IPS-20b (cell line): Measurements from ENCODE around the gene SLC9B2.

Experiments
- H3K27ac ChIP-seq: one replicate; pipeline ENCODE4 v1.5.1; 2013; ENCODE audit warnings: low read length
- H3K27me3 ChIP-seq: 2 replicates; pipeline ENCODE4 v1.6.1; 2013; ENCODE audit warnings: mild to moderate bottlenecking, low read length, inconsistent platforms; ENCODE audit not compliant: insufficient read depth
- H3K36me3 ChIP-seq: 2 replicates; pipeline ENCODE4 v1.6.1; 2013; ENCODE audit warnings: low read depth, mild to moderate bottlenecking, inconsistent platforms, low read length, moderate library complexity; ENCODE audit not compliant: insufficient read depth
- H3K4me1 ChIP-seq: 2 replicates; pipeline ENCODE4 v1.6.1; 2013; ENCODE audit warnings: mild to moderate bottlenecking, control low read depth, inconsistent platforms, low read length, moderate library complexity; ENCODE audit not compliant: insufficient read depth
- H3K4me3 ChIP-seq: 2 replicates; pipeline ENCODE4 v1.5.1; 2013; ENCODE audit warnings: mild to moderate bottlenecking, low read length, inconsistent platforms
- H3K9ac ChIP-seq: 2 replicates; pipeline ENCODE4 v1.6.1; 2013; ENCODE audit warnings: low read depth, mild to moderate bottlenecking, inconsistent platforms, low read length, moderate library complexity
- H3K9me3 ChIP-seq: 2 replicates; pipeline ENCODE4 v1.6.1; 2013; ENCODE audit warnings: mild to moderate bottlenecking, low read depth, low read length, inconsistent platforms; ENCODE audit not compliant: insufficient read depth

The SLC9B2 gene

GRCh38 chr4:103074744-103075434 is 1.7 kb downstream of the SLC9B2 start:
- Histone ChIP-seq H3K4me3 (no peak overlapping the region; the same call in 1 of the 2 replicates), H3K36me3 (no peaks in the 10 kb centered on the region), H3K9me3 (no peaks in the 10 kb centered on the region), H3K27me3 (peaks cover 36% of the 10 kb centered on the region), H3K27ac (no peak overlapping the region), H3K4me1 (peaks cover 4% of the 10 kb centered on the region), H3K9ac (no peak overlapping the region)

GRCh38 chr4:103073792-103074438 is 2.6 kb downstream of the SLC9B2 start:
- H3K4me1 ChIP-seq, result peaks cover 4% of the 10 kb centered on the region
- no peak overlapping the region for H3K4me3 ChIP-seq
- H3K9me3 ChIP-seq, result no peaks in the 10 kb centered on the region
- peaks cover 36% of the 10 kb centered on the region for H3K27me3 ChIP-seq
- no peak overlapping the region for H3K9ac ChIP-seq
- no peak overlapping the region for H3K27ac ChIP-seq
- H3K36me3 ChIP-seq, result no peaks in the 10 kb centered on the region

- Histone ChIP-seq H3K9ac (no peak overlapping the region), H3K36me3 (no peaks in the 10 kb centered on the region), H3K27ac (no peak overlapping the region), H3K4me1 (peaks cover 4% of the 10 kb centered on the region), H3K9me3 (no peaks in the 10 kb centered on the region), H3K4me3 (no peak overlapping the region), H3K27me3 (no peaks in the 10 kb centered on the region)
Measured at GRCh38 chr4:103067841-103068547, 8.6 kb downstream of the SLC9B2 start.

- Histone ChIP-seq H3K36me3 (no peaks in the 10 kb centered on the region), H3K27ac (no peak overlapping the region), H3K9ac (no peak overlapping the region), H3K4me3 (no peak overlapping the region), H3K4me1 (no peaks in the 10 kb centered on the region), H3K9me3 (no peaks in the 10 kb centered on the region), H3K27me3 (no peaks in the 10 kb centered on the region)
Measured at GRCh38 chr4:103060453-103061148, 16.0 kb downstream of the SLC9B2 start.

GRCh38 chr4:103054030-103054429 is 22.5 kb downstream of the SLC9B2 start:
- Histone ChIP-seq H3K9me3 (no peaks in the 10 kb centered on the region), H3K4me1 (no peaks in the 10 kb centered on the region), H3K9ac (no peak overlapping the region), H3K27ac (no peak overlapping the region), H3K36me3 (no peaks in the 10 kb centered on the region), H3K27me3 (no peaks in the 10 kb centered on the region), H3K4me3 (no peak overlapping the region)

GRCh38 chr4:103052779-103053178 is 23.8 kb downstream of the SLC9B2 start:
- H3K36me3 ChIP-seq, result no peaks in the 10 kb centered on the region
- no peak overlapping the region for H3K9ac ChIP-seq
- no peak overlapping the region for H3K27ac ChIP-seq
- H3K4me3 ChIP-seq, result no peak overlapping the region
- H3K27me3 ChIP-seq, result no peaks in the 10 kb centered on the region
- H3K9me3 ChIP-seq, result no peaks in the 10 kb centered on the region
- H3K4me1 ChIP-seq, result no peaks in the 10 kb centered on the region

GRCh38 chr4:103052145-103052544 is 24.4 kb downstream of the SLC9B2 start:
- Histone ChIP-seq H3K9ac (no peak overlapping the region), H3K36me3 (no peaks in the 10 kb centered on the region), H3K27ac (no peak overlapping the region), H3K4me1 (no peaks in the 10 kb centered on the region), H3K27me3 (no peaks in the 10 kb centered on the region), H3K9me3 (no peaks in the 10 kb centered on the region), H3K4me3 (no peak overlapping the region)

GRCh38 chr4:103050736-103051436 is 25.7 kb downstream of the SLC9B2 start:
- no peak overlapping the region for H3K9ac ChIP-seq
- no peak overlapping the region for H3K27ac ChIP-seq
- H3K36me3 ChIP-seq, result no peaks in the 10 kb centered on the region
- no peak overlapping the region for H3K4me3 ChIP-seq
- no peaks in the 10 kb centered on the region for H3K4me1 ChIP-seq
- H3K9me3 ChIP-seq, result no peaks in the 10 kb centered on the region
- H3K27me3 ChIP-seq, result no peaks in the 10 kb centered on the region

GRCh38 chr4:103046416-103047290 is 29.9 kb downstream of the SLC9B2 start:
- Histone ChIP-seq H3K36me3 (no peaks in the 10 kb centered on the region), H3K9ac (no peak overlapping the region), H3K27me3 (no peaks in the 10 kb centered on the region), H3K4me1 (no peaks in the 10 kb centered on the region), H3K9me3 (no peaks in the 10 kb centered on the region), H3K27ac (no peak overlapping the region), H3K4me3 (no peak overlapping the region)

- Histone ChIP-seq H3K4me1 (no peaks in the 10 kb centered on the region), H3K27ac (no peak overlapping the region), H3K9me3 (no peaks in the 10 kb centered on the region), H3K27me3 (no peaks in the 10 kb centered on the region), H3K4me3 (no peak overlapping the region), H3K36me3 (no peaks in the 10 kb centered on the region), H3K9ac (no peak overlapping the region)
Measured at GRCh38 chr4:103044183-103044582, 32.4 kb downstream of the SLC9B2 start.
